Measurements from ENCODE around the gene GRB2.

DNA sequence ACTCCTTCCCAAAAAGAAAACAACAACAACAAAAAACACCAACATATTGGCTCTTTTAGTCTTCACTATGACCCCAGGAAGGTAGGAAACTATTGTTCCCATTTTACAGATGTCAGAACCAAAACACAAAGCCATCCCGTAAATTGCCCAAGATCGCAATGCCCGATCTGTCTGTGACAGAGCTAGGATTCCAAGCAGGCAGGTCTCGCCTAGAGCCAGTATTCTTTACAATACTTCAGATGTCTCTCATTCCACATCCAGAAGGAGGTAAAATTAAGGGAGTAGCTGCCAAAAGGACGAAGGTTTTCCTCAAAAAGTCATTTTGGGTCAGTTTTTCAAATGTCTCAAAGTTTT, 21.7 kb downstream of the GRB2 start:
- TF ChIP-seq, protein P1, sequence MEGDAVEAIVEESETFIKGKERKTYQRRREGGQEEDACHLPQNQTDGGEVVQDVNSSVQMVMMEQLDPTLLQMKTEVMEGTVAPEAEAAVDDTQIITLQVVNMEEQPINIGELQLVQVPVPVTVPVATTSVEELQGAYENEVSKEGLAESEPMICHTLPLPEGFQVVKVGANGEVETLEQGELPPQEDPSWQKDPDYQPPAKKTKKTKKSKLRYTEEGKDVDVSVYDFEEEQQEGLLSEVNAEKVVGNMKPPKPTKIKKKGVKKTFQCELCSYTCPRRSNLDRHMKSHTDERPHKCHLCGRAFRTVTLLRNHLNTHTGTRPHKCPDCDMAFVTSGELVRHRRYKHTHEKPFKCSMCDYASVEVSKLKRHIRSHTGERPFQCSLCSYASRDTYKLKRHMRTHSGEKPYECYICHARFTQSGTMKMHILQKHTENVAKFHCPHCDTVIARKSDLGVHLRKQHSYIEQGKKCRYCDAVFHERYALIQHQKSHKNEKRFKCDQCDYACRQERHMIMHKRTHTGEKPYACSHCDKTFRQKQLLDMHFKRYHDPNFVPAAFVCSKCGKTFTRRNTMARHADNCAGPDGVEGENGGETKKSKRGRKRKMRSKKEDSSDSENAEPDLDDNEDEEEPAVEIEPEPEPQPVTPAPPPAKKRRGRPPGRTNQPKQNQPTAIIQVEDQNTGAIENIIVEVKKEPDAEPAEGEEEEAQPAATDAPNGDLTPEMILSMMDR (IDR thresholded peaks at IDR 0.05), result no peak
- TF ChIP-seq POLR2A (IDR thresholded peaks at IDR 0.05), result no peak

All from lower leg skin (tissue), 3 donors.